IMR-90 (cell line): ENCODE data around the gene IFNG.

ENCODE experiments used
- CEBPB ChIP-seq: IDR thresholded peaks from 2 replicates; pipeline ENCODE4 v1.6.1; 2012; ENCODE audit warnings: low read depth, low read length, improper control_type of control experiment
- CTCF ChIP-seq: conservative IDR thresholded peaks from 2 replicates; pipeline ENCODE4 v1.5.1; 2012; ENCODE audit warnings: mild to moderate bottlenecking, low read depth, low read length, improper control_type of control experiment
- ELK1 ChIP-seq: fragments of 150-350 bp; IDR thresholded peaks from 2 replicates; pipeline ENCODE4 v1.6.1; 2016; ENCODE audit warnings: low read depth, mild to moderate bottlenecking, low read length, moderate library complexity, borderline replicate concordance
- MAFK ChIP-seq: IDR thresholded peaks from 2 replicates; pipeline ENCODE4 v1.6.1; 2012; ENCODE audit warnings: low read depth, low read length, improper control_type of control experiment
- MAZ ChIP-seq: IDR thresholded peaks from 2 replicates; pipeline ENCODE4 v1.6.1; 2012; ENCODE audit warnings: low read depth, mild to moderate bottlenecking, low read length, improper control_type of control experiment, moderate library complexity, borderline replicate concordance
- MXI1 ChIP-seq: IDR thresholded peaks from 2 replicates; pipeline ENCODE4 v1.6.1; 2012; ENCODE audit warnings: low read depth, mild to moderate bottlenecking, low read length, moderate library complexity, borderline replicate concordance
- NFE2L2 ChIP-seq: fragments of 150-350 bp; IDR thresholded peaks from 2 replicates; pipeline ENCODE4 v1.6.1; 2016; ENCODE audit warnings: low read depth, mild to moderate bottlenecking, low read length
- POLR2A ChIP-seq: IDR thresholded peaks from 2 replicates; pipeline ENCODE4 v1.6.1; 2012; ENCODE audit warnings: mild to moderate bottlenecking, low read depth, low read length
- RAD21 ChIP-seq: IDR thresholded peaks from 2 replicates; pipeline ENCODE4 v1.6.1; 2012; ENCODE audit warnings: low read length, improper control_type of control experiment
- RCOR1 ChIP-seq: IDR thresholded peaks from 2 replicates; pipeline ENCODE4 v1.6.1; 2012; ENCODE audit warnings: mild to moderate bottlenecking, low read length, improper control_type of control experiment; ENCODE audit not compliant: insufficient replicate concordance
- RFX5 ChIP-seq: IDR thresholded peaks from 2 replicates; pipeline ENCODE4 v1.8.0; 2012; ENCODE audit warnings: low read depth, mild to moderate bottlenecking, low read length, moderate library complexity
- SMC3 ChIP-seq: fragments of 150-350 bp; IDR thresholded peaks from 2 replicates; pipeline ENCODE4 v1.6.1; 2016; ENCODE audit warnings: low read depth, mild to moderate bottlenecking, antibody characterized with exemption, low read length, moderate library complexity
- USF2 ChIP-seq: fragments of 150-350 bp; IDR thresholded peaks from 2 replicates; pipeline ENCODE4 v1.6.1; 2017; ENCODE audit warnings: mild to moderate bottlenecking, antibody characterized with exemption, low read length, low read depth

GRCh38 chr12:68114606-68115005 is 44.9 kb downstream of the IFNG start:
- TF ChIP-seq CTCF (no peak), POLR2A (no peak), CEBPB (no peak), MAZ (no peak), RFX5 (no peak), MXI1 (no peak), NFE2L2 (no peak), MAFK (no peak), SMC3 (no peak), USF2 (no peak), ELK1 (no peak), RCOR1 (no peak), RAD21 (no peak)
